Measurements from ENCODE around the gene AFF3.
"Not testable (repeated sequence)": the region's sequence is repeated elsewhere in the genome, so short reads cannot be mapped to it uniquely, and the experiment has no call there.

AFF3 gene

GRCh38 chr2:100107440-100107839 is 35.0 kb downstream of the AFF3 start:
- no peak for DNase-seq

- DNase-seq, result no peak
Measured at GRCh38 chr2:100106460-100106859, 35.9 kb downstream of the AFF3 start.

- DNase-seq, result no peak
Measured at GRCh38 chr2:100105678-100106054, 36.7 kb downstream of the AFF3 start.

GRCh38 chr2:100104718-100105677 is 37.4 kb downstream of the AFF3 start:
- DNase-seq, result no peak

- not testable (repeated sequence) for DNase-seq
Measured at GRCh38 chr2:100104265-100104664, 38.1 kb downstream of the AFF3 start.

GRCh38 chr2:100103527-100104252 is 38.7 kb downstream of the AFF3 start:
- DNase-seq, result not testable (repeated sequence)

- not testable (repeated sequence) for DNase-seq
Measured at GRCh38 chr2:100102466-100103180, 39.8 kb downstream of the AFF3 start.

- not testable (repeated sequence) for DNase-seq
Measured at GRCh38 chr2:100098855-100099254, 43.5 kb downstream of the AFF3 start.

GRCh38 chr2:100097611-100098294 is 44.6 kb downstream of the AFF3 start:
- DNase-seq, result not testable (repeated sequence)

GRCh38 chr2:100095845-100096244 is 46.5 kb downstream of the AFF3 start:
- DNase-seq, result not testable (repeated sequence)

GRCh38 chr2:100091807-100092206 is 50.6 kb downstream of the AFF3 start:
- not testable (repeated sequence) for DNase-seq

- DNase-seq, result not testable (repeated sequence)
Measured at GRCh38 chr2:100085744-100086143, 56.6 kb downstream of the AFF3 start.

- DNase-seq, result not testable (repeated sequence)
Measured at GRCh38 chr2:100083421-100084216, 58.8 kb downstream of the AFF3 start.

GRCh38 chr2:100082302-100082978 is 60.0 kb downstream of the AFF3 start:
- not testable (repeated sequence) for DNase-seq

- DNase-seq, result no peak
Measured at GRCh38 chr2:100077935-100078334, 64.5 kb downstream of the AFF3 start.

- DNase-seq, result no peak
Measured at GRCh38 chr2:100077456-100077855, 64.9 kb downstream of the AFF3 start.

GRCh38 chr2:100075532-100075931 is 66.9 kb downstream of the AFF3 start:
- no peak for DNase-seq

GRCh38 chr2:100073110-100073509 is 69.3 kb downstream of the AFF3 start:
- no peak for DNase-seq

- no peak for DNase-seq
Measured at GRCh38 chr2:100072503-100072902, 69.9 kb downstream of the AFF3 start.

- DNase-seq, result no peak
Measured at GRCh38 chr2:100071335-100072043, 70.9 kb downstream of the AFF3 start.
